Bronchus fibroblast of lung (primary cell): ENCODE results near the gene PTHLH. TPM values are rescaled to one million over a fixed set of nuclear protein-coding genes. Genes with fewer than 3 reads are reported as not detected.

ENCODE experiments used
- total RNA-seq: library from RNA; depleted of rRNA; stranded (reverse); fragments of >200 nt; gene quantifications from 2 replicates; pipeline ENCODE4 v1.2.3, GENCODE V29; 2015

The PTHLH gene
- not detected in 2 replicates for total RNA-seq

GRCh38 chr12:27972721-27973120 is at the start of gene PTHLH:
PTHLH (minus strand) TSS chr12:27972733; CDS start chr12:27969494, 3,239 bp downstream.

Other genes starting within 250 kb of the PTHLH start
- gene KLHL42, start 192.5 kb downstream of the PTHLH start, total RNA-seq, result 14.3 and 15.8 TPM in 2 replicates
- not detected in 2 replicates for gene MANSC4, start 192.5 kb downstream of the PTHLH start, total RNA-seq
- 7.1 and 7.7 TPM in 2 replicates for gene CCDC91, start 217.7 kb upstream of the PTHLH start, total RNA-seq